Stimulated activated CD8-positive, alpha-beta memory T cell treated with anti-CD3 and anti-CD28 coated beads, Interleukin-7, amount 100 ng/mL, for 4 hours (primary cell): Measurements from ENCODE around the gene LIPA.
"Not testable (repeated sequence)": the region's sequence is repeated elsewhere in the genome, so short reads cannot be mapped to it uniquely, and the experiment has no call there.

Experiments used
- DNase-seq, 2 donors: peaks; one replicate each; pipeline ENCODE4 v3.0.0-alpha.2; 2020; ENCODE audit warnings: low read depth in 2 of 2

Gene LIPA

DNA sequence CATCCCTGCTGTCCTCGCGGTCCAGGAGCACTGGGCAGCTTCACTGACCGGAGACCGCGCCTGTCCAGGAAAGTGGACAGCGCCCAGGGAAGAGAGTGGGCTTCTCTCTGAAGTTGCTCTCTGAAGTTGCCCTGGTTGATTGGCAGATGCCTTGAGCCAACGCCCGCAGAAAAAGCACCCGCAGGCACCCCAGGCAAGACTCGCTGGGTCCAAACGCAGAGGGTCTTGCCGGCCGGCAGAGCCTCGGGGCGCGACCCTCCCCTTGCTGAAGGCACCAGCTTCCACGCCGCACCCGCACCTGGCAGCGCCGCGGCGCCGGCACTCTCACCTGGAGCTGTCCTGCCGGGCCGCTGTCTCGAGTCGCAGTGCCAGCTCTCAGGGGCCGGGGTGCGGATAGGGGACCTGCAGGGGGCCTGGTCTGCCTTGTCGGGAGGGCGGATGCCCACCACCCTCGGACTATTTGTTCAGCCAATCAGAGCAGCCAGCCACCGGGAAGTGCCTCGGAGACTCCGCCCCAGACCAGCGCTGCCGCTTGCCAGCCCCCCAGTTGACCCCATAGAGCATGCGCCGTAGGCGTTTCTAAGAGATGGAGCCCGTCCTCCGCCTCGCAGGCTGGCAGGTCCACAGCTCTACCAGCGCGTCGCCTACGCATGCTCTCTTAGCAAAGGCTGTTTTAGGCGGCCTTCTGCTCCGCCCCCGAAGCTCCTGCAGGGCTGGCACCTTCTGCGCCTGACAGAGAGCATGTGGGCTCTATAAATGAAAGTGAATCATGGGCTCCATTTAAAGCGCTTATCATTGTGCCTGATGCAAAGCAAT is at the start of gene LIPA:
LIPA (minus strand) TSS at position 367 of the 816 bp plus-strand sequence. CDS start 4,127 bp downstream, outside the sequence.
- peak; percentile 96 to 97 for DNase-seq

DNA sequence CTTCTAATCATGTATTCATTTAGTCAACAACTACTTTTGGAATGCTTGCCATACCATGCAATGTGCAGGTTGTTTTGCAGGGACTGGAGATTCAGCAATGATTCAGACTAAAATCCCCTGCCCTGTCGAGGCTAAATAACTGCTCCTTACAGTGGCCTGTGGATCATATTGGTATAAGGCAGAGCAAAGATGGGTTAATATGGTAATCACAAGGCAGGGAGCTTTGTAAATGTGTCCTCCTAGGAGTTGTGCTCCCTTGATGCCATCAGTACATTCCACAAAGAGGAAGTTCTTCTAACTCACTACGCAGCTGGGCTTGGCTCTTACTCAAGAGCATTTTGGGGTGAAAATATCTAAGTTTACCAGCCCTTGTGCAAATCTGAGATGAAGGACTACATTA is 49.7 kb upstream of the LIPA start:
- DNase-seq, result no peak

DNA sequence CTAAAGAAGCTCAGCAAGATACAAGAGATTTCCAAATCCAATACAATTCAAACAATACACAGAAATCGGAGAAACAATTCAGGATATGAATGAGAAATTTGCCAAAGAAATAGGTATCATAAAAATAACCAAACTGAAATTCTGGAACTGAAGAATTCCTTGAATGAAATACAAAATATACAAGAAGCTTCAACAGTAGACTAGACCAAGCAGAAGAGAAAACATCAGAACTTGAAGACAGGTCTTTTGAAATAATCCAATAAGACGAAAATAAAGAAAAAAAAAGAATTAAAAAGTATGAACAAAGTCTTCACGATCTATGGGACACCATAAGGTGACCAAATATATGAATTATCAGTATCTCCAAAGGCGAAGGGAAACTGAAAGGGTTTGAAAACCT is 47.5 kb upstream of the LIPA start:
- DNase-seq, result no peak

DNA sequence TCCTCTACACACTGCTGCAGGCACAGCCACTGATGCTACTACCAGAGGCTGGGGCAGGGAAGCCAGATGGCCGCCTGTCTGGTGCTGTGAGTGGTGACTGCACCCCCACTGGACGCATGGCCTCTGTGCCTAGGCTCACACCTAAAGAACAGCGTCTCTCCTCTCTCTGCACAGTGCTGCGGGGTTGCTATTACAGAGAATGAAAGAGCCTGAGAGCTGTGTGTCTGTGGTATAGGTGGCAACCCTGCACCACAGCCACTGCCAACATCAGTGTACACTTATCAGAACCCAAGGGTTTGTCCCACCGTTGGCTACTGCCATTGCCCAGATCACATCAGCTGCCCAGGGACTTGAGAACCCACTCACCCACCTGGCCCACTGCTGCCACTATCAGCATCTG is 46.2 kb upstream of the LIPA start:
- no peak for DNase-seq

DNA sequence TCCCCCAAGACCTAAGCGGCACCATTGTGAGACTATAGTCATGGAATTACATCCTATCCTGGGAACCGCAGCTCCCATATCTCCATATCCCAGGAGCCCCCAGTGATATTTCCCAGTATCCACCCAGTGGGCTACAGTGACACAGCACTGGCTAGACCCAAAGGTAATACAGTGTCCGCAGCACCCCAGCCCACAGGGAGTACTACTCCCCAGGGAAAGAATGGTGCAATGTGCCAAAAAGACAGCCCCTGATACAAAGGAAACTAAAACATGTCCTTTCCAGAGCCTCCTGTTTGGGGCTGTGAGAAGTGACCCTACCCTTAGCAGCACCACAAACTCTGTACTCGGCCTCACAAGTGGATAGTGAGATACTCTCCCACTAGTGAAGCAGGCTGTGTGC is 45.8 kb upstream of the LIPA start:
- no peak for DNase-seq

DNA sequence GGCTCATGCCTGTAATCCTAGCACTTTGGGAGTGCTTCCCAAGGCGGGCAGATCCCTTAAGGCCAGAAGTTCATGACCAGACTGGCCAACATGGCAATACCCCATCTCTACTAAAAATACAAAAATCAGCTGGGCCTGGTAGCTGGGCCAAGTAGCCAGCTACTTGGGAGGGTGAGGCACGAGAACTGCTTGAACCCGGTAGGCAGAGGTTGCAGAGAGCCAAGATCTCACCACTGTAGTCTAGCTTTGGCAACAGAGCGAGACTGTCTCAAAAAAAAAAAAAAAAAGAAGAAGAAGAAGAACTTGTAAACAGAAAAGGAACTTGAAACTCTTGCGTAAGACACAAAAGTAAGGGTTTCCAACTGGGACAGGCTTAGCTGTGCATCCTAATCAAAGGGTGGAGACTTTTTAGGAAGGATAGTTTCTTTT is 44.7 kb upstream of the LIPA start:
- DNase-seq, result no peak

DNA sequence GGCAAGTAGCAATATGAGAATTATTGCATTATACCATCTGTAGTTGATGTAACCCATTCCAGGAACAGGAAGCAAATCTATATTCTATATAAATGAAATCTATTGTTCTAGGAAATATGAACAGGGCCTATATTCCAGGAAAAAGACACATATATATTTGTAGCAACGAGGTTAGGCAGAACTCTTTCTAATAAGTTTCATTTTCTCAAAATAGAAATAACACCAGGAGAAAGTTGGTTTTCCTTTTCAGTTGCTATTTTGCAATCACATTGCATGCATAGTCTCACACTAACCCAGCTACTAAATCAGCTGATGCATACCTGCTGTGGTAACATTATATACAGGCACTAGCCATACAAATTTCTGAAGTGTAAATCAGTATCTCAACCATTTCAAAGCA is 44.0 kb upstream of the LIPA start:
- no peak for DNase-seq

DNA sequence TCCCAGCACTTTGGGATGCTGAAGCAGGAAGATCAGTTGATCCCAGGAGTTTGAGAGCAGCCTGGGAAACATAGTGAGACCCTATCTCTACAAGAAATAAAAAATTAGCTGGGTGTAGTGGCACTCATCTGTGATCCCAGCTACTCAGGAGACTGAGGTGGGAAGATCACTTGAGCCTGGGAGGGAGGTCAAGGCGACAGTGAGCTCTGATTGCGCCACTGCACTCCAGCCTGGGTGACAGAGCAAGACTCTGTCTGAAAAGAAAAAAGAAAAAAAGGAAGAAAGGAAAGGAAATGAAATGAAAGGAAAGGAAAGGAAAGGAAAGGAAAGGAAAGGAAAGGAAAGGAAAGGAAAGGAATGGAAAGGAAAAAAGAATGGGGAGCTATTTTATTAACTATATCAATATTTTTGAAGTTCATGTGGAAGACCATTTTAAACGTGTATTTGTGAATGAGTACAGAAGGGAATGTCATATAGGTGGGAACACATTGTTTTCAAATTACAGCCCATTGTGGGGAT is 43.2 kb upstream of the LIPA start:
- DNase-seq, result no peak

DNA sequence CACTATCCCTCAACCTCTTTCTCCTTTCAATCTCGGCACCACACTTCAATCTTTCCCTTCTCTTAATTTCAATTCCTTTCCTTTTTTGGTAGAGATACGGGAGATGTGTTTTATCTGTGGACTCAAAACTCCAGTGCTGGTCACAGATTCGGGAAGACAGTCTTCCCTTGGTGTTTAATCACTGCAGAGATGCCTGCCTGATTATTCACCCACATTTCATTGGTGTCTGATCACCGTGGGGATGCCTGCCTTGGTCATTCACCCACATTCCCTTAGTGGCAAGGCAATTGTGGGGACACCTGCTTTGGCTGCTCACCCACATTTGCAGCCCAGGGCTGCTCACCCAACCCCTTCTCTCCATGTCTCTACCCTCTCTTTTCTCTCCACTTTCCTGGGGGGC is 33.7 kb upstream of the LIPA start:
- not testable (repeated sequence) for DNase-seq

DNA sequence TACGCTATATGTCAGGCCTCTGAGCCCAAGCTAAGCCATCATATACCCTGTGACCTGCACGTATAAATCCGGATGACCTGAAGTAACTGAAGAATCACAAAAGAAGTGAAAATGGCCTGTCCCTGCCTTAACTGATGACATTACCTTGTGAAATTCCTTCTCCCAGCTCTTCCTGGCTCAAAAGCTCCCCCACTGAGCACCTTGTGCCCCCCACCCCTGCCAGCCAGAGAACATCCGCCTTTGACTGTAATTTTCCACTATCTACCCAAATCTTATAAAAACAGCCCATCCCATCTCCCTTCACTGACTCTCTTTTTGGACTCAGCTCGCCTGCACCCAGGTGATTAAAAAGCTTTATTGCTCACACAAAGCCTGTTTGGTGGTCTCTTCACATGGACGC is 33.1 kb upstream of the LIPA start:
- not testable (repeated sequence) for DNase-seq

DNA sequence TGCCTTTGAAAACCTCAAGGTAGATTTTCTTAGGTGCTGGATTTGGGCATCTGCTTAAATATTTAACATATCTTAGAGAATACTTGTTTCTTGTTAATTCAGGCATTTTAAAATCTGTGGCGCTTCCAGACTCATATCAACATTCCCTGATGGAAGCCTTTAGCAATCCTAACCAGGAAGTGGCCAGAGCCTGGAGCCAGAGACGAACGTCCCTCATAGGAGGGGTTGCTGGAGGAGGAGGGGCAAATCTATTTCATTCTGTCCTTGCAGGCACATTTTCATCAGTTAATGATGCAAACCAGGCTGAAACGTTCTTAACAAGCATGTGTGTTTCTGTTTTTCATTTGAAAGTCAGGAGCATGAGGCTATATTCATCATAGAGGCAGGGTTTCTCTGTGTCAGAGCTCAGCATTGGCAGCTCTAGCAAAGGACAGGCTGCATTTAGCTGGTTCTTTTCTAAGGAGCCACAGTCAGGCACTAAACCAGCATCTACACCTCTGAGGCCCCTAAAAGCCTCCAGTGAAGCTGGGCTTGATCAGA is 32.4 kb upstream of the LIPA start:
- no peak for DNase-seq

DNA sequence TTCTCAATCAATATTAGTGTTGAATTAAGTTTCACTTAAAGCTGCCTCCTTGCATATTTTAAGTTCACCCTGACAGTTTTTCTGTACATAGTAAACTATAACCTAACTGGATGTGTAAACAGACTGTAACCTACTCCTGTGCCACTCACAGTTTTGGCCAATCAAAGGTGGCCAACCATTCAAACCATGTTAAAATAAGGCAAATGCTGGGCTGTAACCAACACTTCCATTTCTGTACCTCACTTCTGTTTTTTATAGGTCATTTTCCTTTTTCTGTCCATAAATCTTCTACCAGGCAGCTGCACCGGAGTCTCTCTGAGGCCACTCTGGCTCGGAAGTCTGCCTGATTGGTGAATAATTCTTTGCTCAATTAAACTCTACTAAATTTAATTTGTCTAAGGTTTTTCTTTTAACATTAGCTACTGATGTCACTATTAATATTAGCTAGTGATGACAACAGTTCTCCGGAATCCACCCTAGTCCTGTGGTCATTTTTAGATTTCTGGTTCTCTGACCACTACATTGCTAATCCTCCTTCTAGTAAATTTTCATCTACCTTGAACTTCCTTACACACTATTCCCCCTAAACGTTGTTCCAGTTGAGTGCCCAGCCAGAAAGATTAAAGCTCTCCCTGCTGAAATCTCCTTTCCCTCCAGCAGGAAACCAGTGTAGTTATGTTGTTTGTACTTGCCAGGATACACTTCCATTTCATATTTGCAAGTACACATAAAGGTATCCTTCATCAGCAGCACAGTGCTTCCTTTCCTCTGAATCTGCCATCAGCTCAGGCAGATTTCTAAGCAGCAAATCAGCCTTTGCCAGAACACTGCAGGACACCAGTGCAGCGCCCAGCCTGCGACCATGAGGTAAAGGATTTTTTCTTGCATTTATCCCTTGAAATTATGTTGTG is 31.7 kb upstream of the LIPA start:
- DNase-seq, result no peak

DNA sequence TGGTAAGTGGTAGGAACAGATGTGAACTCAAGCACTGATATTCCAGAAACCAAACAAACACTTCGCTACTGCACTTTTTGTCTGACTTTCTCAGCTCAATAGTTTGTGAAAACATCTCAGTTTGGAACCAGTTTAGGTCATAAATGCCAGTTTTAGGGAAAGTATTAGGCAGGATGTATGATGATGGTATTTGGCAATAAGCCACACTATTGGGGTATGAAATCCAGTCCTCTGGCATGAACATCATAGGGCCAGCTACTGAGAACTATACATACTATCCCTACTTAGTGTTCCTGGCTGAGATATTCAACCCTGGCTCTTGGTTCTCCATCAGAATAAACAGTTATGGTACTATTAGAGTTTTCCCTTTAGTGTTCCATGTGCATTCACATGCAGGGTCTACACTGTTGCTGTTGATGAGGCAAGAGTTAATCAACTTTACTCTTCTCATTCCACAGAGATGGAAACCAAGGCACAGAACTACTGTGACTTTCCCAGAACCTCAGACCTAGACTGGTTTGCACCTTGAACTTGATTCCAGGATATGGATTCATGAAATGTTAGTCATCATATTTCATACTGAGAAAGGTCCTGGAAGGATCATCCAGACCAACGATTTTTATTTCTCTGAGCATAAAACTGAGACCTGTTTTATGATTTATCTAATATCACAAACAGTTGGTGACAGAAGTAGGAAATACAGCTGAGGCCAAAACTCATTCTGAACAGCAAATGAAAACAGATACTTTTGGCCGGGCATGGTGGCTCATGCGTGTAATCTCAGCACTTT is 30.2 kb upstream of the LIPA start:
- DNase-seq, result no peak

DNA sequence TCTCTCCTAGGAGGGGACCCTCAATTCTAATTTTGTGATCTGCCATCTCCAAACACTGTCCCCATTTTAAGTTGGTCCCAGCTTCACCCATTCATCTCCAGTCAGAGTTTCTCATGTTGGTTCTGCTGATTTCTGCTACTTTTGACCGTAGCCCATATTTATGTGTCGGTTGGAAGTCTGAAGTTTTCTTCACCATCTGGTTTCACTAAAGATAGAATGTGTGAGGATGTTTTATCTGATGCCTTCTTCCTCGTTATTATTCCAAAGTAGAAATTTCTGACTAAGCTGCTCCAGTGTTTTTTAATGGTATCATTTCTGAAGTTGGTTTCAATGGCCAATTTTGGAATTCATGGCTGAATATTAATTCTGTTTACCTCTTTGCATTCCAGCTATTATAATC is 28.9 kb upstream of the LIPA start:
- DNase-seq, result no peak

DNA sequence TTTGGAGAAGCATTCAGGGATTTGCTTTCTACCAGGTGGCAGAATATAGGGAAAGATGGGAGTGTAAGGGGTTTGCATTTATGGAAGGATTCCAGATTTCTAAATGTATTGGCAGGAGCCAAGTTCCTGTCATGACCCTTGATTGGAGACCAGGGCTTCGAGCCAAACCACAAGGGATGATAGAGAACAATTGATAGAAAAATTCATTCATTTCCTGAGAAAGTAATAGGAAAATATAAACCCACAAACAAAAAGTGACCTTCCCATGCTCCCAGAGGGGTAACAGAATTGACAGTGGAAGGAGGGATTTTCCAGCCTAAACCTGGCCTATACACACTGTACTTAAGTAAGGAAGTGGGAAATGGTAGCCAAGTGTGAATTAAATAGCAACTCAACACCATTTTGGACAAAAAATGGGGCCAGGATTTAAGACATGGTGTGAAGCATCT is 27.9 kb upstream of the LIPA start:
- no peak for DNase-seq

DNA sequence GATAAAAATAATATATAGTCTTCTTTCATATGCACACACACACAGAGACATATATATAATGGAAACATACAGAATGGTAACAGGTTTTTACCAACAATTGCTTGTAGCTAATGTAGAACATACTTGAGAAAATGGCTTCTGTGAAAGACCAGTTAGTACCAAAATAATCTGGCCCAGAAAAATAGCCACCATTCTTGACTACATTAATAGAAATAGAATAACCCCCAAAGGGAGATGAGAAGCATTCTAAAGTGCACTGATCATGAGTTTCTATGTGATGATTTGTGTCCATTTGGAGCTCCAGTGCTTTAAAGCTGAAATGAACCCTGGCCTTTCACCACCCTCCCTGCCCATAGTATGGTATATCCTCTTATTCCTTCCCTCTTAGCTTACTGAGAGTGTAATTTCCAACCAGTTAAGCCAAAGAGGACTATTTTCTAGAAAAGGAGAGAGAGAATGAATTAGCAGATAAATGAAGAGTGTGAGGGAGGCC is 27.4 kb upstream of the LIPA start:
- no peak for DNase-seq

DNA sequence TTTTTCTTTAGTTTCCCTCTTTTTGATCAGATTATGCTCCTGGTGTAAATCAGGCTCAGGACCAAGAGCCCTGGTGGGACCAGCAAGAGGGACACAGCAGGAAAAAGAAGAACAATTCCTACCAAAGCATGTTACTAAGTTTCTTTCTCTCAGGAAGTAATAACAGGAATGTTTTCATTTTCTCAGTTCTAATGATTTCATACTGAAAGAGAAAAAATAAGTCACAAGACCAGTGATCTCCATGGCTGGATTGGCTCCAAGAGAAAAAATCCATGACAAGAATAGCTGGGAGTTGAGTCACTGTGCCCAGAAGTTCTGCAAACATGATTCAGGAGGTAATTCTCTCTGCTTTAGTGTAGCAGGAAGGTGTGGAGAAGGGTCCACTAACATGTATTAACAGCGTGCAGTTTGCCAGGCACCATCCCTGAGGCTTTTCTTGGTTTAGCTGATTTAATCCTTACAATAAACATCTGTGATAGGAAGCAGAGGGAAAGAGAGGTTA is 26.5 kb upstream of the LIPA start:
- DNase-seq, result no peak

DNA sequence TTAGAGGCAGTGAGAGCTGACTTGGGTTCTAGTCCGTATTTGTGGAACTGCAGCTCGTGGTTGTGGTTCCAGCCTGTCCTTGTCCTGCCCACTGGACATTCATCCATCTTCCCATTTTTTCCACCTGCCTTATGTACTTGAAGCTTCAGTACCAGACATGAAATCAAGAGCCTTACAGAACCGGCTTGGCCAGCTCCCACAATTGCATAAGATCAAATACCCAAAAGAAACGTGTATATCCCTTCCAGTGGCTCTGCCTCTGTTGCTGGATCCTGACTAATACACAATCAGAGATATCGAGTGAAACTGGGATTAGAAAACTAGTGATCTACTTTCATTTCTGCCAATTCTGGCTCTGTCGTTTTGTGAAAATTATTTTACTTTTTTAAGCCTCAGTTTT is 23.8 kb upstream of the LIPA start:
- DNase-seq, result no peak

DNA sequence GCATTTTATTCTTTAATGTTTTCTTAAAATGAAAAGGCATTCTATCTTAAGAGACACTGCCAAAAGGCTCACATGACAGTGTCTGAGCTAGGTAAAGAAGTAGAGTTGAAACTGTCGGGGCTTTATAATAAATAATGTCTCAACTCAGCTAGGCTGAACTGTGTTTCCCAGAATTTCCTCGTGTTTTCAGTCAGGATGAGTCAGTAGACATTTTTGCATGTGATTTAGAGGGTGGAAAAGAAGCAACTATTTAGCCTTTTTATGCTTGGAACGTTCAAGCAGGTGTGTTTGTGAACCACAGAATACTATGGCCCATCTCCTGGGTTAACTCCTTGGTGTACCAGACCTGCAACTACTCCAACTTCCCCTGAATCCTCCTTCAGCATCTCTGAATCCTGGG is 23.4 kb upstream of the LIPA start:
- no peak for DNase-seq

DNA sequence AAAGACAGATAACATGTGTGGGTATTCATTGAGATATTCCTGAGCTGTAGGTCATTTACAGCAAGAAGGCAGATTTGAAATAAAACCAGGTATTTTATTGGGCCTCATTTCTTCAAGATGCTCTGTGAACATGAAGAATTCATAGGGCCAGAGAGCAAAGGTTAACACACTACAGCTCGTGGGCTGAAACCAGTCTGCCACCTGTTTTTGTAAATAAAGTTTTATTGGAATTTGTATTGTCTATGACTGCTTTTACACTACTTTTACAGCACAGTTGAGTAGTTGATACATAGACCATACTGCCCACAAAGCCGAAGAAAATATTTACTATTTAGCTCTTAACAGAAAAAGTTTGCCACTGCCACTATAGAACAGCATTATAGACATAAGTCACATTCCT is 22.1 kb upstream of the LIPA start:
- no peak for DNase-seq

DNA sequence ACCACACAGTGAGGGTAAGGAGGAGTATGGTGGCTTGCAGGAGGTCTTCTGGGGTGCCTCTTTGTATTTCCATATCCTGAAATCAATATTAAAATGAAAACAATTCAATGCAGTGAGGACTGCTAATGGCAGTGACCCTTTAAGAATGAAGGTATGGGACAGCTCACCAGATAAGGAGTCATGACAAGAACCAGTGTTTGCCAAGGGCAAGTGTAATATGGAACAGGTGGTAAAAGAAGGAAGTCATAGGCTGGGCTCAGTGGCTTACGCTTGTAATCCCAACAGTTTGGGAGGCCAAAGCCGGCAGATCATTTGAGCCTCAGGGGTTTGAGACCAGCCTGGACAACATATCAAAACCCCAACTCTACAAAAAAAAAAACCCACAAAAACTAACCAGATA is 20.0 kb upstream of the LIPA start:
- DNase-seq, result no peak
